Thyroid gland (tissue), 4 donors: ENCODE data around the gene ACAA1.

Experiments
- POLR2A ChIP-seq, 2 donors: fragments of 450-650 bp; IDR thresholded peaks; one replicate each; pipeline ENCODE4 v1.6.1; 2017; ENCODE audit warnings: antibody characterized with exemption in 2 of 2, mild to moderate bottlenecking in 2 of 2, moderate library complexity in 1 of 2
- TF ChIP-seq, protein P1 (sequence below), 6 experiments: fragments of 200-600 bp in 3 of 6; fragments of 450-650 bp in 3 of 6; sonication (generic) in 3 of 6; IDR thresholded peaks; one replicate each; pipeline ENCODE4 v1.5.1; 2016 to 2019; ENCODE audit warnings: antibody characterized with exemption in 6 of 6, mild to moderate bottlenecking in 2 of 6, inconsistent platforms in 1 of 6, moderate library complexity in 1 of 6

DNA sequence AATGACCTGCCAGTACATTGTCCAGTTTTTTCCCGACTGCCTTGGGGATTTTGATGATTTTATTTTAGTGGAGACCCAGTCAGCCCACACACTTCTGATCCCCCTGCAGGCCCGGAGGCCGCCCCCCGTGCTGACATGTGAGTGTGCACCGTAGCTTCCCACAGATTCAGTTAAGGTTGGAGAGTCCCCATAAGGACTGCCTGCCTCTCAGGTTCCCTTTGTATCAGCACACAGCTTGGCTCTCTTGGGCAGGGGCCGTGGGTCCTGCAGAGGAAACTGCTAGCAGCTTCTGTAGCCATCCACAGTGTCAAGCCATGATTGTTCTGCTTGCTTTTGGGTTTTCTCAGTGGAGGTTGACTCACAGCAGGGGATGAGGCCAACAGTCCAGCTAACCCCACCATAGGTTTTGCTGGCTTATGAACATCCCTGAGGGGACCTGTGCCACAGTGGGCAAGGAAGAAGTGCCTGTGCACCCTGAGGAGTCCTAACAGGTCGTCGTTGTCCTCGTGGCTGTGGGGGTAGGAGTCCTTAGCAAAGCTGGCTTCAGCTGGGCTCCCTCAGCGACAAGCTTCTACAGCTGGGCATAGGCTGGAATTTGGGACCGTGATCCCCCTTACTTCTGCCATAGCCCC, 51.5 kb downstream of the ACAA1 start:
- TF ChIP-seq, protein P1, sequence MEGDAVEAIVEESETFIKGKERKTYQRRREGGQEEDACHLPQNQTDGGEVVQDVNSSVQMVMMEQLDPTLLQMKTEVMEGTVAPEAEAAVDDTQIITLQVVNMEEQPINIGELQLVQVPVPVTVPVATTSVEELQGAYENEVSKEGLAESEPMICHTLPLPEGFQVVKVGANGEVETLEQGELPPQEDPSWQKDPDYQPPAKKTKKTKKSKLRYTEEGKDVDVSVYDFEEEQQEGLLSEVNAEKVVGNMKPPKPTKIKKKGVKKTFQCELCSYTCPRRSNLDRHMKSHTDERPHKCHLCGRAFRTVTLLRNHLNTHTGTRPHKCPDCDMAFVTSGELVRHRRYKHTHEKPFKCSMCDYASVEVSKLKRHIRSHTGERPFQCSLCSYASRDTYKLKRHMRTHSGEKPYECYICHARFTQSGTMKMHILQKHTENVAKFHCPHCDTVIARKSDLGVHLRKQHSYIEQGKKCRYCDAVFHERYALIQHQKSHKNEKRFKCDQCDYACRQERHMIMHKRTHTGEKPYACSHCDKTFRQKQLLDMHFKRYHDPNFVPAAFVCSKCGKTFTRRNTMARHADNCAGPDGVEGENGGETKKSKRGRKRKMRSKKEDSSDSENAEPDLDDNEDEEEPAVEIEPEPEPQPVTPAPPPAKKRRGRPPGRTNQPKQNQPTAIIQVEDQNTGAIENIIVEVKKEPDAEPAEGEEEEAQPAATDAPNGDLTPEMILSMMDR (IDR thresholded peaks at IDR 0.05): no peak
- no peak for TF ChIP-seq POLR2A (IDR thresholded peaks at IDR 0.05)
